Activated T-helper 9 cell treated with anti-CD3 and anti-CD28 coated beads, Interleukin-2, amount 50 U/mL, for 16 hours (primary cell): ENCODE results near the gene C3orf22.
"Not testable (repeated sequence)": the region's sequence is repeated elsewhere in the genome, so short reads cannot be mapped to it uniquely, and the experiment has no call there.

Experiments
- DNase-seq: peaks from one replicate; pipeline ENCODE4 v3.0.0-alpha.2; 2020; ENCODE audit warnings: low read depth

The C3orf22 gene, protein sequence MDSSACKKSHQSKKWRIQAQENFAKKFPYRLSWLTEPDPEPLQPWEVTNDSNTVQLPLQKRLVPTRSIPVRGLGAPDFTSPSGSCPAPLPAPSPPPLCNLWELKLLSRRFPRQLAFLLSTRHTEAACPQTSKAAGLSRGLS

GRCh38 chr3:126558336-126559071 is at the start of gene C3orf22:
TSS of gene C3orf22 (minus strand) at chr3:126558932. CDS start at chr3:126553390, 5,542 bp downstream.
- DNase-seq, result no peak

DNA sequence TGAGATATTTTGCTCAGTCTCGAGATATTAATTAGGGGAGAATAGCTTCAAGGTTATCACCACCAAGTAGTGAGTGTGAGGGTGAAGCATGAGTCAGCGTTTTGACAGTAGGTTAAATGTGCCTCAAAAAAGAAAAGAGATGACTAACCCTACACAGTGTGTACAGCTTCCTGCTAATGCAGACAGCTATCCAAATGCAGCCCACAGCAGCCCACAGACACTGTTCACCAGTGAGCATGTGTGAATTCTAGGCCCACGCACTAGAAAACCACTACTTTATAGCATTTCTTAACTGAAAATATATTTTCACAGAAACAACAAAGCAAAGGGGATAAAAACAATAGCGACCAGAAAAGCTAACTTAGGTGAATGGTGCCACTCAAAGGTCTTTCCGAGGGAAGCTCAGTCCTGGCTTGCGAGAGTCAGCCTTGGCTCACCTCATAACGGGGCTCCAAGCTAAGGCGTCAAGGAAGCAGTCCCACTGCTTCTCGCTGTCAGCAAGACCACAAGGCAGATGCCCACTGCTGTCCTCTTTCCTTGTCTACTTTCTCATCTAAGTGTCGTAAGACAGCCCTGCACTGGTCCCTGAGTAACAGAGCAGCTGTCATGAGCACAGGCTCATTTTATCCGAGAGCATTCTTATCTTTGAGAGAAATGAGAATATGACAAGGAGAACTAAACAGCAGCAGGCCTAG is 48.6 kb upstream of the C3orf22 start:
- no peak for DNase-seq

GRCh38 chr3:126606001-126606400 is 47.3 kb upstream of the C3orf22 start:
- no peak for DNase-seq

- no peak for DNase-seq
Observed at GRCh38 chr3:126604691-126605090, 46.0 kb upstream of the C3orf22 start.

DNA sequence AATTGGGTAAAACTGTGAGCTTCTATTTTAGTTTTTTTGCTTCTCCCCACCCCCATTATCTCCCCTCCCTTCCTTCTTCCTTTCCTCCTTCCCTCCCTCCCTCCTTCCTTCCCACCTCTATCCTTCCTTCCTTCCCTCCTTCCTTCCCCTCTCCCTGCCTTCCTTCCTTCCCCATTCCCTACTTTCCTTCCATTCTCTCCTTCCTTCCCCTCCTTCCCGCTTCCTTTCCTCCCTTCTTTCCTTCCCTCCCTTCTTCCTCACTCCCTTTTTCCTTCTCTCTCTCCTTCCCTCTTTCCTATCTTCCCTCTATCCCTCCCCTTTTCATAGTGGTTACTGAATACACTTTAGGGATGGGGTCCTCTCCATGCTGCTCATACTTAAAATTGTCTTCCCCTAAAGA is 40.4 kb upstream of the C3orf22 start:
- no peak for DNase-seq

DNA sequence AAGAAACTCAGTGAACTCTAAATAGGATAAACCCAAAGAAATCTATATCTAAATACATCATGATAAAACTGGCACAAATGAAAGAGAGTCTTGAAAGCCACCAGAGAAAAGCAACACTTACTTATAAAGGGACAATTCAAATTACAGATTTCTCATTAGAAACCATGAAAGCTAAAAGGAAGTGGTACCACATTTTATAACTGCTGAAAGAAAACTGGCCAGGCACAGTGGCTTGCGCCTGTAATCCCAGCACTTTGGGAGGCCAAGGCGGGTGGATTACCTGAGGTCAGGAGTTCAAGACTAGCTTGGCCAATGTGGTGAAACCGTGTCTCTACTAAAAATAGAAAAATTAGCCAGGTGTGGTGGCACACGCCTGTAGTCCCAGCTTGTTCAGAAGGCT is 36.7 kb upstream of the C3orf22 start:
- not testable (repeated sequence) for DNase-seq

DNA sequence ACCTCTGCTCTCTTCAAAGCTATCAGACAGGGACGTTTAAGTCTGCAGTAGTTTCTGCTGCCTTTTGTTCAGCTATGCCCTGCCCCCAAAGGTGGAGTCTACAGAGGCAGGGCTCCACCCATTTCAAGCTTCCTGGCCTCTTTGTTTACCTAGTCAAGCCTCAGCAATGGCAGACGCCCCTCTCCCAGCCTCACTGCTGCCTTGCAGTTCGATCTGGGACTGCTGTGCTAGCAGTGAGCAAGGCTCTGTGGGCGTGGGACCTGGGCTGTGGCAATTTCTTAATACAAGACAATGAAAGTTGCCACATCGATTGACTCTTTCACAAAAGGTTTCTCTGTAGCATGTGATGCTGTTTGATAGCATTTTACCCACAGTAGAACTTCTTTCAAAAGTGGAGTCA is 32.8 kb upstream of the C3orf22 start:
- not testable (repeated sequence) for DNase-seq

DNA sequence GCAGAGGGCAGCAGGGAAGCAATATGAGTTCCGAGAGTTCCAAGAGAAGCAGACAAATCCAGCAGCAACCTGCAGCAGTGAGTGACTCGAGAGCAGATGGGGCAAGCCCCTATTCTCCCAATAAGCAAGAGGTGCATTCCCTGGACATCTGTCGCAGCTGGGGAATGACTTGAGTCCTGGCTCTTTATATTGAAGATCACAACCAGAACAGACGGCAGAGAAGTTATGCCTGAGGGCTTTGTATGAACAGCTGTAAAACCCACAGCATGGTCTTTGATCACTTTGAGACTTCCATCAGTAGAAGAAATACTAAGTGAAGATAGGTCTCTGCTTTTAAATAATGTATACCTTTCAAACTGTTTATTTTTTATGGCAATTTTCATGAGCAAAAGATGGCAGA is 23.6 kb upstream of the C3orf22 start:
- DNase-seq, result no peak

GRCh38 chr3:126581569-126581968 is 22.8 kb upstream of the C3orf22 start:
- DNase-seq, result no peak

GRCh38 chr3:126580746-126581145 is 22.0 kb upstream of the C3orf22 start:
- no peak for DNase-seq

GRCh38 chr3:126578702-126579101 is 20.0 kb upstream of the C3orf22 start:
- no peak for DNase-seq

GRCh38 chr3:126577261-126577660 is 18.5 kb upstream of the C3orf22 start:
- DNase-seq, result no peak

DNA sequence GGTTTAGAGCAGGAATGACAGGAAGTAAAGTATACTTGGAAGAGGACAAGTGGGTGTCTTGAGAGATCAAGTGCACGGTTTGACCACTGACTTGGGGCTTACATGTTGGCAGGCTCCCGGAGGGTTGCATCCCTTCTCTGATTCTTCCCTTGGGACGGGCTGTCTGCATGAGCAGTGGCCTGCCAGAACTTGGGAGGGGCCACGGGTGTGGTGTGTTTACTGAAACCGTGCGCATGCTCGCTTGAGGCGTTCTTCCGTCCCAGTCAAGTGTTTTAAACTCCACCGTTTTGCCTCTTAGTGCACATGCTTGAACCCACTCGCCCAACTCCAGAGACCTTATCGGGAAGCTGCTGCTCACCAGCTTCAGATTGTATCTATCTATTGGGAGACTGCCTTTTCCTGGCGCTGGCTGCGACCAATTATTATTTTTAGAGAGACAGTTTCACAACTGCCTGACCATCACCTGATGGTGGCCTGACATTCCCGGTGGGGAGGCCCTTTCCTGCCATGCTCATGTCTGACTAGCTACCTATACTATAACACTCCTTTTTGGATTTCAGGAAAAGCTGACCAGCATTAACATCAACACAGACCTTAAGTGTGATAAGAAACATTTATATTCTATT is 14.9 kb upstream of the C3orf22 start:
- DNase-seq, result no peak

GRCh38 chr3:126571078-126571477 is 12.3 kb upstream of the C3orf22 start:
- no peak for DNase-seq

- DNase-seq, result no peak
Observed at GRCh38 chr3:126570103-126570541, 11.4 kb upstream of the C3orf22 start.

GRCh38 chr3:126569390-126569975 is 10.8 kb upstream of the C3orf22 start:
- no peak for DNase-seq

DNA sequence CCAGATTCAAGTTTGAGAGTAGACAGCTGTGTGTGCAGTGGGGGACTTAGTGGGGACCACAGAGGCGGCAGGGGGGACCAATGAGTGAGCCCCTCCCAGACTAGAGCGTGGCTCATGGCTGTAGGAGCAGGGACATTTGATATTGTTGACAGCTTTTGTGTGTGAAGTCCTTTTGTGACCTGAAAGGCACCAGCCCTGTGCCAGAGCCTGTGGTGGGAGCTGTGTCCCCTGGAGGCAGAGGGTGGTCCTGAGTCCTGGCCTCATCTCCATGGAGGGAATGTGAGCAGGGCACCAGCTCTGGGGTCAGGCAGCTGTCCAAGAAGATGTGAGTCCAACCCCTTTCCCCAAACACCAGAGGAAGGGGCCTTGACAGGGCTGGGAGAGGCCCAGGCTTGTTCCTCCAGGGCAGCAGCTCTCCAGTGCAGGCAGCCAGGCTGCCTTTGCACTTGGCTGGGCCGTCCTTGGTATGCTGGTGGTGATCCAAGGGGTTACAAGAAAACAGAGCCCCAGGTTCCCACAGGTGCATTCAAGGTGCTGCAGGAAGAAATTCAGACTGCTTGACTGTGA is 10.1 kb upstream of the C3orf22 start:
- DNase-seq, result no peak

DNA sequence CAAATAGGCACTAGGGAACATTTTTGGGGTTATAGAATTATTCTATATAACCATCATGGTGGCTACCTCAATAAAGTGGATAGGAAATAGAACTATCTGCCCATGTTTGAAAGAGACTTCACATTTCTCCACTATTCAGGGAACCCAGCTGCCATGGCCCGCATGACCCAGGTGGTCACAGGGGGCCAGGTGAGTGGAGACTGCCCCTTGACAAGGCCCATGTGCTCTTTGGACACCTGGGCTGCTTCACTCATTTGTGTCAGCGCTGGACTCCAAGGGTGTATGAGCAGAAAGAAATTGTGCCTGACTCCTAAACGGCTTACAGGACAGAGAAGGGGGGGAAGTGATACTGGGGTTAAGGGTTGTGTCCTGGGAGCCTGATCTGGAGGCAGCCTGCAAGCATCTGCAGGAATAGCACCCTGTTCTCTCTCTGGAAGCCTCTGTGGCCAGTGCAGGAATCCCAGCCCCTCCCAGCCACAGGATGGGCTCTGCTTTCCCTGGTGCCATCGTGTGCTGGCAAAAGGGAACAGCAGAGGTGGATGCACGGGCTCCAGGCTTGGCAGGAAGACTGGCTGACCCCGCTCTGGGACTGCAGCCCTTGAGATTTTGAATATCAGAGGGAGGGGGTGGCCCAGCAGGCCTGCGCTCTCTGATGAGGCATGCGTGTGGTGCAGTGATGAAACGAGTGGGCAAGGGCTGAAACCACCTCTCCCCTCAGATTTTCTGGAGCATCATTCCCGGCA is 9.1 kb upstream of the C3orf22 start:
- DNase-seq, result no peak

DNA sequence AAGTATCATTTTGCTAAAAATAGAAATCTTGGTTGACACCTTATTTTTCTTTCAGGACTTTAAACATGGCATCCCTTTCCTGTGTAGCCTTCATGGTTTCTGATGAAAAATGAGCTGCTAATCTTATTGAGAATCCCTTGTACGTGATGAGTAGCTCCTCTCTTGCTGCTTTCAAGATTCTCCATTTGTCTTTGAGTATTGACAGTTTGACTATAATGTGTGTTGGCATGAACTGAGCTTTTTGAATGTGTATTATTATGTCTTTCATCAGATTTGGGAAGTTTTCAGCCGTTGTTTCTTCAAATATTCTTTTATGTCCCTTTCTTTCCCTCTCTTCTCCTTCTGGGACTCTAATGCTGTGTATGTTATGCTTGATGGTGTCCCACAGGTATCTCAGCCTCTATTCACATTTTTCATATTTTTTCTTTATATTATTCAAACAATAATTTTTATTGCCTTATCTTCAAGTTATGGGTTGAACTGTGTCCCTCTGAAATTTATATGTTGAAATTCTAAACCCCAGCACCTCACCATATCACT is 4.1 kb upstream of the C3orf22 start:
- DNase-seq, result no peak

GRCh38 chr3:126557761-126558160 is 971 bp downstream of the C3orf22 start:
- no peak for DNase-seq

GRCh38 chr3:126557415-126557745 is 1.4 kb downstream of the C3orf22 start:
- DNase-seq, result no peak
